Ishikawa (cell line): Measurements from ENCODE around the gene CSTB.

Experiments
- CEBPB ChIP-seq: IDR thresholded peaks from 2 replicates; pipeline ENCODE4 v1.6.1; 2012
- EP300 ChIP-seq: IDR thresholded peaks from 2 replicates; pipeline ENCODE4 v1.6.1; 2012; ENCODE audit warnings: borderline replicate concordance
- MAX ChIP-seq: IDR thresholded peaks from 2 replicates; pipeline ENCODE4 v1.6.1; 2012
- REST ChIP-seq: IDR thresholded peaks from 2 replicates; pipeline ENCODE4 v1.6.1; 2012; ENCODE audit warnings: low read depth, mild to moderate bottlenecking
- TAF1 ChIP-seq: IDR thresholded peaks from 2 replicates; pipeline ENCODE4 v1.6.1; 2012; ENCODE audit warnings: low read depth, mild to moderate bottlenecking
- TCF12 ChIP-seq: IDR thresholded peaks from 2 replicates; pipeline ENCODE4 v1.6.1; 2012; ENCODE audit warnings: low read depth
- TEAD4 ChIP-seq: IDR thresholded peaks from 2 replicates; pipeline ENCODE4 v1.6.1; 2012
- YY1 ChIP-seq: IDR thresholded peaks from 2 replicates; pipeline ENCODE4 v1.6.1; 2012; ENCODE audit warnings: low read depth

- TF ChIP-seq MAX (no peak), TAF1 (no peak), TEAD4 (no peak), REST (no peak), EP300 (no peak), TCF12 (no peak), CEBPB (no peak), YY1 (no peak)
Measured at GRCh38 chr21:43812957-43813655, 37.0 kb upstream of the CSTB start.
